GM19324 (cell line): ENCODE data around the gene PIP4P1.

ENCODE experiments used
- ATAC-seq: cut with Tn5 transposase; IDR thresholded peaks from one replicate; pipeline ENCODE4 v1.9.1; 2021; ENCODE audit warnings: mild to moderate bottlenecking, moderate library complexity; ENCODE audit not compliant: unreplicated experiment, low FRiP score

PIP4P1 gene

DNA sequence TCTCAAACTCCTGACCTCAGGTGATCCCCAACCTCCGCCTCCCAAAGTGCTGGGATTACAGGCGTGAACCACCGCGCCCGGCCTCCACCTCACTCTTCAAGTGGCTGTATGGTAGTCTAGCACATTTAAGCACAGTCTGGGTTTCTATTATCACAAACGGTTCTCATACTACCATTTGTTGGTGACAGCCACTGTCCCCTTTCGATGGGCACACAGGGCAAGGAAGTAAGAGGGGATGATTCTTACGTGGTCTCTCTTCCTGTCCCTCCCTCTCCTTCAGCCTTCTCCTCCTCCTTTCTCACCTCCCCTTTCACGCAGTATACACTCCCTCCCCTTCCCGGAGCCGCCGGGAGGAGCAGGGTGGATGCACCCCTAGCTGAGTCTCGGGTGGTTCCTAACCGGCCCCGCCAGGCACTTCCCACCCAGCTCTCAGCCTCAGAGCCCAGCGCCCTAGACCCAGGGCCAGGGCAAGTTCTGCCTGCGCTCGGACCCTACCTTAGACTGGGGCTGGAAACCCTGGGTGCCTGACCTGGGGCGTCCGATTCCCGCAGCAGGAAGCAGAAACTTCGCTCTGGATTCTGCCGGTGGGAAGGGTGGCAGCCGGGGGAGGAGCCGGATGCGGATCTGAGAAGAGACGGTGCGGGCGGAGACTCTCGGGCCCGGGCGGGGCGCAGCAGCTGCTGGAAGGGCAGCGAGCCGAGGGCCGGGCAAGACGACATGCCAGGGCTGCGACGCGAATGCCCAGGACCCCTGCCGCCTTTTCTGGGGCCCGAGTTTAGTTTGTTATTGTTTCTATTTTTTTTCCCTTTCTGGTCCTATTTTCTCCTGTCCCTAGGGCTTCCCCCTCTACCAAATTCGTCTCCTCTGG lies 48.1 kb downstream of the PIP4P1 start, which contains the start of gene TEP1:
Gene TEP1, minus strand, starts transcription at position 626 of the 868 bp plus-strand sequence. CDS start 5,062 bp downstream, outside the sequence.
- peak; percentile 77 for ATAC-seq

DNA sequence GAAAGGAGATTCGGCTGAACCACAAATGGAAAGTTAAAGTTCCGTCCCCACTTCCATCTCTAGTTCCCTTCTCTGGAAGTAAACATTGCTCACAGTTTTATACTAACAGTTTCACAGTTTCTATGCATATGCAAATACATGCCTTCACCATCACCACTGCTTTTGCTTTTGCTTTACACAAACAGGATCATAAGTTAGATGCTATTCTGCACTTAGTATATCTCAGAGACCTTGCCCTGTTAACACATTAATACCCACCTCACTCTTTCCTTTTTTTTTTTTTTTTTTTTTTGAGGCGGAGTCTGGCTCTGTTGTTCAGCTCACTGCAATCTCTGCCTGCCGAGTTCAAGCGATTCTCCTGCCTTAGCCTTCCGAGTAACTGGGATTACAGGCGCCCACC lies 48.8 kb downstream of the PIP4P1 start:
- ATAC-seq, result peak; percentile 70

DNA sequence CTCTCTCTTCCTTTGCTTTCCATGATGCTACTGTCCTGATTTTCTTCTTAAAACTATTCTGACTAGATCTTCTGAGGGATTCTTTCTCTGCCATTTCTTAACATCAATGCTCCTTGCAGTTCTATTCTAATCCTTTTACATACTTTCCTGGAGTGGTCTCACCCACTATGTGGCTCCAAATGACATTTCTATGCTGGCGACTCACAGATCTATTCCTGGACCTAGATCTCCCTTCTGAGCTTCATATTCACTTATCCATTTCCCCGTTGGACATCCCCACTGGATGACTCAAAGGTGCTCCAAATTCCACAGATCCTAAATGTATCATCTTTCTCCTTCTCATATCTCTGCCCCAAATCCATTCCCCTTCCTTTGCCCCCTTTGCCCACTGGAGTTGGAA lies 52.0 kb downstream of the PIP4P1 start:
- ATAC-seq, result no peak
